SH-SY5Y (cell line): ENCODE results near the gene TGFB2.

Source experiments
- GATA2 ChIP-seq: IDR thresholded peaks from 2 replicates; pipeline ENCODE4 v1.6.1; 2011; ENCODE audit warnings: mild to moderate bottlenecking, low read depth, low read length
- GATA3 ChIP-seq: IDR thresholded peaks from 2 replicates; pipeline ENCODE4 v1.6.1; 2011; ENCODE audit warnings: low read depth, mild to moderate bottlenecking, low read length, moderate library complexity

DNA sequence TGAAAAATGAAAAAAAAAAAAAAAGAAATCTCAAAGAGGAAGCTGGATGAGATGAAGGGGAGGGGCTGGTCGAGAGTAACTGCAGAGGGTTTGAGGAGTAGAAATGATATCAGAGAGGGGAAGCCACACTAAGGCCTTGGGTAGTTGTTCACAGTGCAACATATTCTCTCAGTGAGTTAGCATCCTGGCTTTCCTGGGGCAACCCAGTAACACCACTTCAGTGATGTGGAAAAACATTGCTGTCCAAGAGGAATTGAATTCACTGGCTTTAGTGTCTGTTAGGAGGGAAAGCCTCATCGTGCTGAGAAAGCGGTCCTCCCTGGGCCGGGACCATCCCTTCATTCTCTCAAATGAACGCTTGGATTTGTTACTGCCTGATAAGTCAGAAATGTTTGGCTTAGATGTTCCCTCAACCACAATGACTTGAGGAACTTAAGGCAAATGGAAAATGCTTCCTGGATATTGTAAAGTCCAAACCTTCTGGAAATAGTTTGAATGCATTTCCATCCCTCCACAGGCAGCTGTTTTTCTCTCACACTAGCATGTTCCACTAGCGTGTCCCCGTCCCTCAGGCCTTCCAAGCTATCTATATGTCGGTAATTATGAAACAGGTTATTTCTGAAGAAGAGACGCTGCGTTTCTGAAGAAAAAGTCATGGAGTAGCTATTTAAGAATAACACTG lies 12.2 kb downstream of the TGFB2 start:
- TF ChIP-seq GATA3 = no peak
- no peak for TF ChIP-seq GATA2
